Nephron (organoid): ENCODE measurements around the gene NEK7.

Experiments
- H3K27ac Mint-ChIP-seq, 3 experiments: 2 replicates each; pipeline ENCODE4 v1.8.0; 2020; ENCODE audit warnings: mixed read lengths in 3 of 3, mild to moderate bottlenecking in 2 of 3, moderate library complexity in 1 of 3
- H3K27me3 Mint-ChIP-seq: 2 replicates; pipeline ENCODE4 v1.8.0; 2021; ENCODE audit warnings: low read depth, mild to moderate bottlenecking, moderate library complexity, mixed read lengths
- H3K36me3 Mint-ChIP-seq: 2 replicates; pipeline ENCODE4 v1.8.0; 2020; ENCODE audit warnings: low read depth, mixed read lengths
- H3K4me1 Mint-ChIP-seq: 2 replicates; pipeline ENCODE4 v1.8.0; 2020; ENCODE audit warnings: mixed read lengths
- H3K4me3 Mint-ChIP-seq, 3 experiments: 2 replicates each; pipeline ENCODE4 v1.8.0; 2020; ENCODE audit warnings: mild to moderate bottlenecking in 3 of 3, mixed read lengths in 3 of 3, moderate library complexity in 2 of 3
- H3K9me3 Mint-ChIP-seq: 2 replicates; pipeline ENCODE4 v1.8.0; 2020; ENCODE audit warnings: mixed read lengths
- TF ChIP-seq, protein P1 (sequence below), 3 experiments: fragments of 200-600 bp; sonication (generic); IDR thresholded peaks; one replicate each; pipeline ENCODE4 v1.5.0; 2021; ENCODE audit warnings: antibody characterized with exemption in 3 of 3; ENCODE audit not compliant: unreplicated experiment in 3 of 3

The NEK7 gene

DNA sequence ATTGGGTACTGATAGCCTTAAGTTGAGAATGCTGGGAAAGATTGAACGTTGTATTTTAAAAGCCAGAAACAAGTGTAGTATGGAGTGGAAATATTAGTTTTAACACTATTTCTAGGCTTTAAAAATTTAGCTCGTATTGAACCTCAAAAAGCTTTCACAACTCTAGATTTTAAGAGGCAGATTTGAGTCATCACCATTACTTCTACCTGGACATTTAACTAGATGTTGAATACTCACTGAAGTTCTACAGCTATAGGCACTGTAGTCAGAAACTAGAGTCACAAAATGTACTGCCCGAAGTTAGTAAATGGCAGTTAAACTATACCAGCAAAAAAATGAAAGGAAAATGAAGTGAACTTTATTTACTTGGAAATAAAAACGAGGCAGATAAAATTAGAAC, 96.5 kb downstream of the NEK7 start:
- H3K27me3 Mint-ChIP-seq: no peaks in the 10 kb centered on the region
- H3K27ac Mint-ChIP-seq: no peak overlapping the region

DNA sequence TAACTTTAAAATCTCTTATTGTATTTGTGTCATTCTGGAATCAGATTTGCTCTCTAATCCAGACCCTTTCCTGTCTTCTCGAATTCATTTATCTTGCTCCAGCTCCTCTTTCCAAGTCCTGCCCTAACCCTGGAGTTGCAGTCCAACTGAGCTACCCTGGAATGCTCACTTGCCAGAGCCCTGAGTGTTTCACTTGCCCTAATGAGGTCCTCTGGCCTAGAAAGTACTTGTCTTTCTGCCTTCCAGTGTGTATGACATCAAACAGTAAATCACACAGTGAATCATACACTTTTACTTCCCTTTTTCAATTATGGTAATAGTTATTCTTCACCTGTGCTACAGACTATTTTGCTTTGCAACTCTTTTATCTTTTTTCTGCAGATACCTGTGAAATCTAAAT, 96.9 kb downstream of the NEK7 start:
- H3K27ac Mint-ChIP-seq: no peak overlapping the region
- H3K27me3 Mint-ChIP-seq: no peaks in the 10 kb centered on the region
- peaks cover 5% of the 10 kb centered on the region for H3K9me3 Mint-ChIP-seq
- peaks cover 14% of the 10 kb centered on the region for H3K36me3 Mint-ChIP-seq
- no peak overlapping the region for H3K4me3 Mint-ChIP-seq
- H3K4me1 Mint-ChIP-seq: no peaks in the 10 kb centered on the region
- TF ChIP-seq, protein P1, sequence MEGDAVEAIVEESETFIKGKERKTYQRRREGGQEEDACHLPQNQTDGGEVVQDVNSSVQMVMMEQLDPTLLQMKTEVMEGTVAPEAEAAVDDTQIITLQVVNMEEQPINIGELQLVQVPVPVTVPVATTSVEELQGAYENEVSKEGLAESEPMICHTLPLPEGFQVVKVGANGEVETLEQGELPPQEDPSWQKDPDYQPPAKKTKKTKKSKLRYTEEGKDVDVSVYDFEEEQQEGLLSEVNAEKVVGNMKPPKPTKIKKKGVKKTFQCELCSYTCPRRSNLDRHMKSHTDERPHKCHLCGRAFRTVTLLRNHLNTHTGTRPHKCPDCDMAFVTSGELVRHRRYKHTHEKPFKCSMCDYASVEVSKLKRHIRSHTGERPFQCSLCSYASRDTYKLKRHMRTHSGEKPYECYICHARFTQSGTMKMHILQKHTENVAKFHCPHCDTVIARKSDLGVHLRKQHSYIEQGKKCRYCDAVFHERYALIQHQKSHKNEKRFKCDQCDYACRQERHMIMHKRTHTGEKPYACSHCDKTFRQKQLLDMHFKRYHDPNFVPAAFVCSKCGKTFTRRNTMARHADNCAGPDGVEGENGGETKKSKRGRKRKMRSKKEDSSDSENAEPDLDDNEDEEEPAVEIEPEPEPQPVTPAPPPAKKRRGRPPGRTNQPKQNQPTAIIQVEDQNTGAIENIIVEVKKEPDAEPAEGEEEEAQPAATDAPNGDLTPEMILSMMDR (IDR thresholded peaks at IDR 0.05; ENCODE audit: unreplicated experiment in 3 of 3): no peak

More for the DNA sequence above, 96.5 kb downstream of the NEK7 start:
- no peaks in the 10 kb centered on the region for H3K4me1 Mint-ChIP-seq
- TF ChIP-seq, protein P1 (IDR thresholded peaks at IDR 0.05; ENCODE audit: unreplicated experiment in 3 of 3): no peak
- H3K9me3 Mint-ChIP-seq: peaks cover 5% of the 10 kb centered on the region
- no peak overlapping the region for H3K4me3 Mint-ChIP-seq
- H3K36me3 Mint-ChIP-seq: peaks cover 17% of the 10 kb centered on the region

DNA sequence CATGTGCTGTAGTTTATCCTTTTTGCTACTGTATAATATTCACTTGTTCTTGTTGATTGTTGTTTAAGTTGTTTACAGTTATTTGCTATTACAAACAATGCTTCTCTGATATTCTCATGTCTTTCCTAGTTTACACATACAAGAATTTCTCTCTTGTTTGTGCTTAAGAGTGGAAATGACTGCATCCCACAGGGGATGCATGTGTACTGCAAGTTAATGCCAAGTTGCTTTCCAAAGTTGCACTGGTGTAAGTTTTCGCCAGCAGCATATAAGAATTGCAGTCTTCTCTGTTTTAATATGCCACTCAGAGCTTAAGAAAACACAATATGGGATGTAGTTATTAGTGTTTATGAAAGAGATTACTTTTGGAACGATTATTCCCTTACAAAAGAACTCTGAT, 97.7 kb downstream of the NEK7 start:
- Mint-ChIP-seq H3K27ac (no peak overlapping the region), H3K9me3 (peaks cover 3% of the 10 kb centered on the region), H3K4me1 (no peaks in the 10 kb centered on the region), H3K4me3 (no peak overlapping the region), H3K36me3 (peaks cover 14% of the 10 kb centered on the region), H3K27me3 (no peaks in the 10 kb centered on the region)
- TF ChIP-seq, protein P1 (IDR thresholded peaks at IDR 0.05; ENCODE audit: unreplicated experiment in 3 of 3): no peak

GRCh38 chr1:198254948-198255347, 98.2 kb downstream of the NEK7 start:
- H3K27me3 Mint-ChIP-seq: no peaks in the 10 kb centered on the region
- peaks cover 3% of the 10 kb centered on the region for H3K9me3 Mint-ChIP-seq
- no peak overlapping the region for H3K27ac Mint-ChIP-seq
- H3K36me3 Mint-ChIP-seq: peaks cover 14% of the 10 kb centered on the region
- H3K4me3 Mint-ChIP-seq: no peak overlapping the region
- H3K4me1 Mint-ChIP-seq: no peaks in the 10 kb centered on the region
- TF ChIP-seq, protein P1 (IDR thresholded peaks at IDR 0.05; ENCODE audit: unreplicated experiment in 3 of 3): no peak

DNA sequence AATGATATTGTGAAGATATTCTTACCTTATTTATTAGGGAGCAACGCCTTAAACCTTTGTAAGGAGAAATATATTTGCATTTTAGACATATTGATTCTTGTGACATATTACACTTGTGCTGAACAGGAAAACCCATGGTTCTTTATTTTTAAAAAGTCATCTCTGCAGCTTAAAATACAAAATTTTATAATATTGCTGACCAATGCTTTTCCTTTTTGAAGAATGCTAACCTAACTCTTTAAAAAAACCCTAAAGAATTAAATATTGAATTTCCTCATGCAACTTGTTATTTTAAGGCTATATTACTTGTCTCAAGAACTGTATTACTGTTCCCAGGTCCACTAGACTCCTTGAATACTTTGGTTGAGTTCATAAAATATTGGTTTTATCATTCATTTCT, 99.0 kb downstream of the NEK7 start:
- Mint-ChIP-seq H3K4me3 (no peak overlapping the region), H3K27me3 (no peaks in the 10 kb centered on the region)

DNA sequence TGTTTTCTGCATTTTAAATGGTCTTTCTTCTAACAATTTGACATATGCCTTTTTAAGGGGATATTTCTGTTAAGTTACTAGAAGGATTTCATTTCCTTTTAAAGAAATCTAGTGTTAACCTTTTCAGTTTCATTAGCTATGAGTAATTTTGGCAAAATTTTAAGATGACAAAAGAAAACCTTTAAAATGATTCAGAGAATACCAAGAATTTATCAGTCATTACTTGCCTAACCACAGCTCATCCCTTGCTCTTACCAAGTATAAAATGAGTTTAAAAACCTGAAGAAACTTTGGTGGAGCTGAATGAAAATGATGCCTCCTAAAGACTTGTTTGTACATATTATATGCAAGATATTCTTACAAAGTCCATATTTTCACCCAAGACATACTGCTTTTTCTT, 101.7 kb downstream of the NEK7 start:
- TF ChIP-seq, protein P1 (IDR thresholded peaks at IDR 0.05; ENCODE audit: unreplicated experiment in 3 of 3): no peak
- Mint-ChIP-seq H3K27ac (no peak overlapping the region), H3K4me1 (peaks cover 6% of the 10 kb centered on the region), H3K4me3 (no peak overlapping the region), H3K9me3 (no peaks in the 10 kb centered on the region), H3K27me3 (no peaks in the 10 kb centered on the region), H3K36me3 (peaks cover 4% of the 10 kb centered on the region)

More for the DNA sequence above, 99.0 kb downstream of the NEK7 start:
- TF ChIP-seq, protein P1 (IDR thresholded peaks at IDR 0.05; ENCODE audit: unreplicated experiment in 3 of 3): no peak
- Mint-ChIP-seq H3K36me3 (peaks cover 14% of the 10 kb centered on the region), H3K4me1 (peaks cover 6% of the 10 kb centered on the region), H3K9me3 (peaks cover 3% of the 10 kb centered on the region), H3K27ac (no peak overlapping the region)
